Osteoblast (primary cell): ENCODE results near the gene SLC1A3. TPM values are rescaled to one million over a fixed set of nuclear protein-coding genes. Genes with fewer than 3 reads are reported as not detected.

Source experiments
- DNase-seq: peaks from one replicate; pipeline ENCODE4 v3.0.0; 2011; ENCODE audit warnings: low spot score, mixed read lengths; ENCODE audit not compliant: insufficient read length; ENCODE audit errors: missing footprints
- H2AFZ ChIP-seq: 2 replicates; pipeline ENCODE4 v1.6.0; 2011; ENCODE audit warnings: mild to moderate bottlenecking, low read length
- H3K27ac ChIP-seq: 2 replicates; pipeline ENCODE4 v1.5.1; 2011; ENCODE audit warnings: mild to moderate bottlenecking, low read depth, low read length, moderate library complexity
- H3K27me3 ChIP-seq: 2 replicates; pipeline ENCODE4 v1.6.0; 2012; ENCODE audit warnings: mild to moderate bottlenecking, control low read depth, inconsistent platforms, low read length, moderate library complexity; ENCODE audit not compliant: insufficient read depth
- H3K36me3 ChIP-seq: 2 replicates; pipeline ENCODE4 v1.5.1; 2011; ENCODE audit warnings: mild to moderate bottlenecking, low read length, control low read depth, moderate library complexity; ENCODE audit not compliant: insufficient read depth
- H3K4me1 ChIP-seq: 2 replicates; pipeline ENCODE4 v1.5.1; 2011; ENCODE audit warnings: mild to moderate bottlenecking, low read length, control low read depth, moderate library complexity; ENCODE audit not compliant: insufficient read depth
- H3K4me2 ChIP-seq: 2 replicates; pipeline ENCODE4 v1.6.0; 2011; ENCODE audit warnings: mild to moderate bottlenecking, low read length; ENCODE audit not compliant: insufficient read depth
- H3K4me3 ChIP-seq: fragments of 200-600 bp; sonication (generic); 3 replicates; pipeline ENCODE4 v1.5.1; 2012; ENCODE audit warnings: mild to moderate bottlenecking, low read length, inconsistent platforms; ENCODE audit not compliant: insufficient read depth
- H3K79me2 ChIP-seq: 2 replicates; pipeline ENCODE4 v1.6.0; 2012; ENCODE audit warnings: mild to moderate bottlenecking, low read length, control low read depth, inconsistent platforms; ENCODE audit not compliant: insufficient read depth
- H3K9me3 ChIP-seq: 2 replicates; pipeline ENCODE4 v1.5.1; 2011; ENCODE audit warnings: low read depth, low read length, control low read depth
- H4K20me1 ChIP-seq: 2 replicates; pipeline ENCODE4 v1.6.0; 2012; ENCODE audit warnings: mild to moderate bottlenecking, low read length, control low read depth; ENCODE audit not compliant: insufficient read depth
- CTCF ChIP-seq: IDR thresholded peaks from 2 replicates; pipeline ENCODE4 v1.5.1; 2011; ENCODE audit warnings: mild to moderate bottlenecking, low read depth, low read length, moderate library complexity; ENCODE audit errors: extremely low read depth
- total RNA-seq: library from RNA; depleted of rRNA; stranded (reverse); fragments of >200 nt; gene quantifications from 2 replicates; pipeline ENCODE4 v1.2.3, GENCODE V29; 2012

SLC1A3 gene
- total RNA-seq, 1 donor: 45.2 TPM

DNA sequence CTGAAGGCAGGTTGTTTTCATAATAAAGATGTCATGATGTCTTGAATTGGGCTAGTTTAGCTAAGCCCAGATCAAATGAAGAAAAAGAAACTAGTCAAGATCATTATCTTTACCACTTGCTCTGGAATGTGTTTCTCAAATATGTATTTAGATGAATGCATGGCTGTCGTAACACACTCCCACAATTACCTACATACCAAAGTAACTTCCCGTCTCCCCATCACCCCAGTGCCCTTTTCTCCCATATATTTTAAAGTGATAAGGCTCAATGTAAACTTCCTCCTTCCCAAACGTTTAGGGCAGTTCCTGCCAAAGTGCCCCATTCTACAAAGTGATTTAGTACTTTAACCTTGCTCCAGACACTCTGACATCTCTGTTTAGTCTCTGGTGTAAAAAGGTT lies 61.4 kb downstream of the SLC1A3 start:
- Histone ChIP-seq H3K4me1 (no peaks in the 10 kb centered on the region), H3K36me3 (peaks cover under 1% of the 10 kb centered on the region), H3K27ac (no peak overlapping the region), H3K4me2 (no peak overlapping the region), H2AFZ (no peak overlapping the region), H3K4me3 (no peak overlapping the region), H3K27me3 (no peaks in the 10 kb centered on the region), H3K79me2 (no peaks in the 10 kb centered on the region), H4K20me1 (no peaks in the 10 kb centered on the region), H3K9me3 (no peaks in the 10 kb centered on the region)
- no peak for DNase-seq
- no peak for TF ChIP-seq CTCF

- TF ChIP-seq CTCF: no peak
- Histone ChIP-seq H2AFZ (no peak overlapping the region), H3K4me1 (no peaks in the 10 kb centered on the region), H3K36me3 (peaks cover 7% of the 10 kb centered on the region), H3K9me3 (no peaks in the 10 kb centered on the region), H3K79me2 (no peaks in the 10 kb centered on the region), H3K27me3 (no peaks in the 10 kb centered on the region), H4K20me1 (no peaks in the 10 kb centered on the region), H3K4me2 (no peak overlapping the region), H3K4me3 (no peak overlapping the region), H3K27ac (no peak overlapping the region)
- no peak for DNase-seq
Observed at GRCh38 chr5:36669015-36669651, 62.7 kb downstream of the SLC1A3 start.

- no peak overlapping the region for H3K4me3 ChIP-seq
- H3K27ac ChIP-seq: no peak overlapping the region
- no peaks in the 10 kb centered on the region for H3K4me1 ChIP-seq
- H3K79me2 ChIP-seq: no peaks in the 10 kb centered on the region
- peaks cover 7% of the 10 kb centered on the region for H3K36me3 ChIP-seq
- no peak overlapping the region for H2AFZ ChIP-seq
- DNase-seq: no peak
- no peak overlapping the region for H3K4me2 ChIP-seq
- no peaks in the 10 kb centered on the region for H3K9me3 ChIP-seq
- H3K27me3 ChIP-seq: no peaks in the 10 kb centered on the region
- no peak for TF ChIP-seq CTCF
- no peaks in the 10 kb centered on the region for H4K20me1 ChIP-seq
Observed at GRCh38 chr5:36670548-36670947, 64.1 kb downstream of the SLC1A3 start.

DNA sequence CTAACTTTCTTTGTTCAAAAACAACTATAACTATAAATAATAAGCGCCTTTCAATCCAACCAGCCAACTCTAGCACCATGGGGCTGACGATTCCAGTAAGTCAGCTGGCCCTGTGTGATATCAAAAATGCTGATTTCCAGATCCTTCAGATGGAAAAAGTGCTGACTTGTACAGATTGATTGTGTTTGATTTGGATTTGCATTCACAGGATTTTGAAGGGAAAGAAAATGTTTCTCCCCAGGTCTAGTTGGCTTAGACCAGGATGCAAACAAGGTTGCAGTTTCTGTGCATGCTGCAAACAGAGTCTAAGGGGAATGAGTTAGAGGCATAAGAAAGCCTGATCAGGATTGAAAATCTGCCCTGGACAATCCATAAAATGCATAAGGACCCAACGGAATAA lies 68.9 kb downstream of the SLC1A3 start:
- H3K4me2 ChIP-seq: no peak overlapping the region
- no peaks in the 10 kb centered on the region for H3K4me1 ChIP-seq
- no peaks in the 10 kb centered on the region for H3K27me3 ChIP-seq
- H3K27ac ChIP-seq: no peak overlapping the region
- no peak overlapping the region for H2AFZ ChIP-seq
- no peaks in the 10 kb centered on the region for H3K79me2 ChIP-seq
- DNase-seq: no peak
- H3K36me3 ChIP-seq: peaks cover 10% of the 10 kb centered on the region
- TF ChIP-seq CTCF: no peak
- H4K20me1 ChIP-seq: no peaks in the 10 kb centered on the region
- H3K4me3 ChIP-seq: no peak overlapping the region
- H3K9me3 ChIP-seq: no peaks in the 10 kb centered on the region
